K562 (cell line): Measurements from ENCODE around the gene IPO11. TPM values are rescaled to one million over a fixed set of nuclear protein-coding genes. Genes with fewer than 3 reads are reported as not detected.

Source experiments
- ASH1L ChIP-seq: fragments of 450-650 bp; IDR thresholded peaks from 2 replicates; pipeline ENCODE4 v1.6.1; 2018; ENCODE audit warnings: borderline replicate concordance, mild to moderate bottlenecking, low read depth; ENCODE audit not compliant: partially characterized antibody
- ATF3 ChIP-seq, 2 experiments: fragments of 450-650 bp in 1 of 2; sonication (generic) in 1 of 2; formaldehyde crosslinking in 1 of 2; IDR thresholded peaks in 1 of 2; conservative IDR thresholded peaks in 1 of 2; 2 replicates each; pipeline versions ENCODE4 v1.6.1 to v1.8.1; 2016 to 2023; ENCODE audit warnings: mild to moderate bottlenecking in 2 of 2, moderate library complexity in 2 of 2, inconsistent platforms in 1 of 2, missing genetic modification reagents in 1 of 2
- CEBPG ChIP-seq, 3 experiments: fragments of 200-800 bp in 1 of 3; sonication (Bioruptor generic) in 1 of 3; sonication (generic) in 1 of 3; formaldehyde crosslinking in 1 of 3; IDR thresholded peaks in 2 of 3; conservative IDR thresholded peaks in 1 of 3; 2 replicates each; pipeline versions ENCODE4 v1.6.1 to v1.8.0; 2016 to 2022; ENCODE audit warnings: missing compliant biosample characterization in 2 of 3, missing genetic modification characterization in 2 of 3, mild to moderate bottlenecking in 1 of 3, missing genetic modification reagents in 1 of 3
- CHCHD3 ChIP-seq: fragments of 250-450 bp; sonication (Bioruptor Pico); IDR thresholded peaks from 2 replicates; pipeline ENCODE4 v2.1.2; 2022; ENCODE audit warnings: mild to moderate bottlenecking
- E2F8 ChIP-seq: fragments of 450-650 bp; IDR thresholded peaks from 2 replicates; pipeline ENCODE4 v1.7.1; 2018; ENCODE audit warnings: mild to moderate bottlenecking, low read depth; ENCODE audit not compliant: partially characterized antibody
- HDAC1 ChIP-seq, 2 experiments: fragments of 450-650 bp; IDR thresholded peaks; 2 replicates each; pipeline ENCODE4 v1.6.1; 2016 to 2017; ENCODE audit warnings: inconsistent platforms in 1 of 2, mild to moderate bottlenecking in 1 of 2, moderate library complexity in 1 of 2
- LCOR ChIP-seq: sonication (generic); formaldehyde crosslinking; IDR thresholded peaks from 2 replicates; pipeline ENCODE4 v1.8.0; 2022; ENCODE audit warnings: mild to moderate bottlenecking, missing genetic modification reagents
- RBBP5 ChIP-seq: fragments of 200-600 bp; sonication (generic); IDR thresholded peaks from 2 replicates; pipeline ENCODE4 v1.6.1; 2012; ENCODE audit warnings: borderline replicate concordance, mild to moderate bottlenecking, low read length, control low read depth, inconsistent platforms; ENCODE audit not compliant: insufficient read depth, poor library complexity, severe bottlenecking
- TFAP4 ChIP-seq: sonication (generic); formaldehyde crosslinking; IDR thresholded peaks from 2 replicates; pipeline ENCODE4 v1.8.0; 2022; ENCODE audit warnings: missing genetic modification reagents, mild to moderate bottlenecking, moderate library complexity, borderline replicate concordance
- ZNF318 ChIP-seq, 2 experiments: fragments of 450-650 bp; IDR thresholded peaks; 2 replicates each; pipeline ENCODE4 v1.6.1; 2016; ENCODE audit warnings: mild to moderate bottlenecking in 2 of 2, borderline replicate concordance in 1 of 2, low read depth in 1 of 2, moderate library complexity in 1 of 2
- polyA plus RNA-seq, 8 experiments: library from polyadenylated mRNA; depleted of rRNA in 4 of 8; stranded (reverse) in 5 of 8; unstranded in 3 of 8; fragments of >200 nt; fragmentation: Nextera tagmentation in 2 of 8; fragmentation: Illumina TruSeq in 1 of 8; extraction: Ambion mirVana in 2 of 8; extraction: Trizol in 1 of 8; gene quantifications; 2 replicates each; pipeline versions ENCODE4 v1.2.1 to v1.2.3, GENCODE V29; 2011 to 2014; ENCODE audit warnings: inconsistent platforms in 1 of 8, missing spikeins in 1 of 8
- total RNA-seq, 7 experiments: library from RNA; depleted of rRNA in 6 of 7; stranded (reverse); fragments of >200 nt in 6 of 7; fragmentation: Illumina TruSeq in 2 of 7; extraction: Trizol in 2 of 7; gene quantifications; 2 replicates each; pipeline versions ENCODE4 v1.2.1 to v1.2.3, GENCODE V29; 2011 to 2021; ENCODE audit warnings: low replicate concordance in 1 of 7

IPO11 gene
- total and polyA plus RNA-seq, 9 of the 15 experiments (the other 6 are each of a cell fraction or from before 2014, with no cell fraction given): 38.7 to 96.0 (median 70.9) TPM

DNA sequence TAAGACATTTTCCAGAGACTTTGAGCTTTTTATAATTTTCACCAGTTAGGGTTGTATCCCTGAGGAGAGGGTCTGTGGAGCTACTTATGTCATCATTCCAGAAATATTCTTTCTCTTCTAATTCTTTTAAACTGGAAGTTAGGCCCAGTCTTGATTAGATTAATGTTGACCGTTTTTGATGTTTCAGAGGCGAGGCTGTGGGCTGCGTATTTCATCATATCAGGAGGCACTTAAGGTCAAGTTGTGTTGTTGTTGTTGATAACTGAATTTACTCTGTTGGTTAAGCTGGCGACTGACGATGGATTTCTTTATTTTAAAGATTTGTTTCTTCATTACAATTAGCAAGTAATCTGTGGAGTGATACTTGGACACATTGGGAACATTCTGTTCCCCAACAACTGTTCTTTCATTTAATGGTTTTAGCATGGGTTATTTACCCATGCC, 20.1 kb downstream of the IPO11 start (continued):
- TF ChIP-seq TFAP4 (CRISPR knock-in tag) (no peak), CHCHD3 (CRISPR knock-in tag) (no peak), RBBP5 (no peak), LCOR (CRISPR knock-in tag) (no peak), ATF3 (IDR thresholded peaks at IDR 0.05) (peak; percentile 93), ATF3 (CRISPR knock-in tag; conservative IDR thresholded peaks at IDR 0.05) (no peak), ZNF318 (IDR thresholded peaks at IDR 0.05; ENCODE audit: borderline replicate concordance in 1 of 2, low read depth in 1 of 2) (no peak), CEBPG (CRISPR knock-in tag; IDR thresholded peaks at IDR 0.05) (peak; percentile 91), CEBPG (tag; conservative IDR thresholded peaks at IDR 0.05 in 1 of 2, IDR thresholded peaks at IDR 0.05 in 1 of 2) (peak; percentile 94), HDAC1 (IDR thresholded peaks at IDR 0.05) (no peak), E2F8 (no peak), ASH1L (no peak)
